Right ventricle myocardium superior (tissue), 1 donor: ENCODE data around the gene BANF1. TPM values are rescaled to one million over a fixed set of nuclear protein-coding genes. Genes with fewer than 3 reads are reported as not detected.

Source experiments
- ATAC-seq: fragments of 200-7000 bp; cut with Tn5 transposase; one replicate; pipeline ENCODE4 v1.9.1; 2020; ENCODE audit warnings: mild to moderate bottlenecking; ENCODE audit not compliant: poor library complexity
- DNase-seq: peaks from one replicate; pipeline ENCODE4 v3.0.0-alpha.2; 2020
- intact Hi-C: fragments of 100-400 bp; cut with DNase I; formaldehyde crosslinking; loops from one replicate; pipeline ENCODE4 v1.11.2; 2022
- long read RNA-seq: library from polyadenylated mRNA; unstranded; transcript quantifications from one replicate; pipeline ENCODE4 v2.0.0, GENCODE V29; 2021
- total RNA-seq: library from RNA; stranded (reverse); fragmentation: NEBNext Ultra II Directional; extraction: Animal tissue kit (Norgen Biotek cat#: 25700); gene quantifications from one replicate; pipeline ENCODE4 v1.2.1, GENCODE V29; 2021
- donor health status: DM: no; HTN: yes; CAD: no; lungs with severe emphysema.

BANF1 gene
- 256 TPM for total RNA-seq
- long read RNA-seq, transcript BANF1-201 (3 exons, 1,155 nt), result major isoform, 70 of 93 reads
- long read RNA-seq, transcript BANF1-202 (3 exons, 946 nt), result minor isoform, 7 of 93 reads
- long read RNA-seq, transcript BANF1-208 (3 exons, 1,135 nt), result minor isoform, 8 of 93 reads
- long read RNA-seq, partial matches to known transcripts, result 4 of 93 reads
- long read RNA-seq, other reads (novel, unspliced or antisense), result 2 of 93 reads

GRCh38 chr11:66001942-66002647 is at the start of gene BANF1, which contains the start of gene EIF1AD:
Gene BANF1 (plus strand): TSS chr11:66002503. CDS start chr11:66003251, 748 bp downstream.
Gene EIF1AD (minus strand): TSS chr11:66002157. CDS start chr11:66000389, 1,768 bp downstream.
- ATAC-seq, result peak; percentile 93
- DNase-seq, result peak; percentile 92
- intact Hi-C loops, result no loop called here

- DNase-seq, result no peak
- intact Hi-C loops, result no loop called here
- ATAC-seq, result no peak
These were observed 48.8 kb upstream of the BANF1 start for GRCh38 chr11:65953471-65953870.

- intact Hi-C loops, result no loop called here
- DNase-seq, result no peak
- no peak for ATAC-seq
These were observed 47.5 kb upstream of the BANF1 start for GRCh38 chr11:65954771-65955170.

GRCh38 chr11:65958291-65958690 is 44.0 kb upstream of the BANF1 start:
- ATAC-seq, result no peak
- no peak for DNase-seq
- intact Hi-C loops, result no loop called here

- ATAC-seq (no peak), DNase-seq (peak; percentile 32)
- intact Hi-C loops, result no loop called here
These were observed 43.4 kb upstream of the BANF1 start for GRCh38 chr11:65958774-65959420.

GRCh38 chr11:65960824-65961266 is 41.5 kb upstream of the BANF1 start:
- peak; percentile 27 for DNase-seq
- intact Hi-C loops, result no loop called here
- ATAC-seq, result peak; percentile 4

GRCh38 chr11:65961267-65962140 is 40.8 kb upstream of the BANF1 start, which contains the start of gene SART1:
Gene SART1 (plus strand): TSS chr11:65961734. CDS start chr11:65961781, 47 bp downstream.
- DNase-seq (peak; percentile 99), ATAC-seq (peak; percentile 99)
- intact Hi-C loops, result no loop called here

GRCh38 chr11:65962141-65962564 is 40.1 kb upstream of the BANF1 start:
- ATAC-seq (no peak), DNase-seq (no peak)
- intact Hi-C loops, result no loop called here

GRCh38 chr11:65964906-65965305 is 37.4 kb upstream of the BANF1 start:
- DNase-seq (no peak), ATAC-seq (no peak)

GRCh38 chr11:65965986-65966762 is 36.1 kb upstream of the BANF1 start:
- ATAC-seq (no peak), DNase-seq (no peak)
- intact Hi-C loops, result no loop called here

More at GRCh38 chr11:65964906-65965305, 37.4 kb upstream of the BANF1 start:
- intact Hi-C loops, result no loop called here

GRCh38 chr11:65967329-65967934 is 34.9 kb upstream of the BANF1 start:
- intact Hi-C loops, result no loop called here
- ATAC-seq (no peak), DNase-seq (no peak)

- intact Hi-C loops, result no loop called here
- ATAC-seq, result peak; percentile 16
- DNase-seq, result no peak
These were observed 33.5 kb upstream of the BANF1 start for GRCh38 chr11:65968600-65969482.

GRCh38 chr11:65972116-65972515 is 30.2 kb upstream of the BANF1 start:
- intact Hi-C loops, result no loop called here
- no peak for DNase-seq
- no peak for ATAC-seq

- no peak for DNase-seq
- intact Hi-C loops, result no loop called here
- ATAC-seq, result no peak
These were observed 28.7 kb upstream of the BANF1 start for GRCh38 chr11:65973439-65974110.

- ATAC-seq (no peak), DNase-seq (no peak)
- intact Hi-C loops, result no loop called here
These were observed 26.5 kb upstream of the BANF1 start for GRCh38 chr11:65975771-65976170.
